T-helper 17 cell (primary cell): Measurements from ENCODE around the gene KRT7. TPM values are rescaled to one million over a fixed set of nuclear protein-coding genes. Genes with fewer than 3 reads are reported as not detected.
"Not testable (repeated sequence)": the region's sequence is repeated elsewhere in the genome, so short reads cannot be mapped to it uniquely, and the experiment has no call there.

Experiments used
- ATAC-seq: fragments of 150-1000 bp; cut with Tn5 transposase; 2 replicates; pipeline ENCODE4 v1.10.0; 2021; ENCODE audit warnings: mild to moderate bottlenecking, moderate library complexity
- DNase-seq, 3 donors: peaks; one replicate each; pipeline versions ENCODE4 v3.0.0 to v3.0.0-alpha.2; 2020 to 2021
- H3K9me3 ChIP-seq: one replicate; pipeline ENCODE4 v1.7.0; 2013; ENCODE audit warnings: low read length, mild to moderate bottlenecking; ENCODE audit not compliant: control insufficient read depth, poor library complexity, severe bottlenecking
- H3K27ac Mint-ChIP-seq: one replicate; pipeline ENCODE4 v1.8.0; 2022; ENCODE audit warnings: mild to moderate bottlenecking, moderate library complexity, mixed read lengths
- H3K27me3 Mint-ChIP-seq: one replicate; pipeline ENCODE4 v1.8.0; 2022; ENCODE audit warnings: mixed read lengths
- H3K36me3 Mint-ChIP-seq: one replicate; pipeline ENCODE4 v1.8.0; 2022; ENCODE audit warnings: low read depth, mixed read lengths
- H3K4me1 Mint-ChIP-seq: one replicate; pipeline ENCODE4 v1.8.0; 2022; ENCODE audit warnings: mild to moderate bottlenecking, mixed read lengths
- H3K4me3 Mint-ChIP-seq: one replicate; pipeline ENCODE4 v1.8.0; 2022; ENCODE audit warnings: mild to moderate bottlenecking, moderate library complexity, mixed read lengths
- total RNA-seq, 4 donors: library from RNA in 2 of 4; stranded (reverse) in 2 of 4; gene quantifications; one replicate each; pipeline ENCODE4 v1.2.3 and lab custom pipeline; 2022 to 2026

Gene KRT7
- total RNA-seq, 2 donors from 2014 or later = 0.70 TPM; not detected in 1

- peak overlapping the region; percentile 7 for H3K4me3 Mint-ChIP-seq
- peak overlapping the region; percentile 49 for H3K27ac Mint-ChIP-seq
- peaks cover 41% of the 10 kb centered on the region for H3K27me3 Mint-ChIP-seq
- ATAC-seq (no peak), DNase-seq (no peak)
- peaks cover 29% of the 10 kb centered on the region for H3K4me1 Mint-ChIP-seq
- H3K36me3 Mint-ChIP-seq = peaks cover 3% of the 10 kb centered on the region
- H3K9me3 ChIP-seq = no peaks in the 10 kb centered on the region
These were observed 18.5 kb downstream of the KRT7 start for GRCh38 chr12:52251367-52252051.

GRCh38 chr12:52252175-52252615 is 19.2 kb downstream of the KRT7 start:
- H3K9me3 ChIP-seq, ATAC-seq, H3K36me3 Mint-ChIP-seq, H3K4me3 Mint-ChIP-seq, DNase-seq: not testable (repeated sequence)
- peaks cover 26% of the 10 kb centered on the region for H3K4me1 Mint-ChIP-seq
- H3K27ac Mint-ChIP-seq = peak overlapping the region; percentile 49
- H3K27me3 Mint-ChIP-seq = peaks cover 46% of the 10 kb centered on the region

GRCh38 chr12:52252728-52253343 is 19.8 kb downstream of the KRT7 start:
- peaks cover 22% of the 10 kb centered on the region for H3K4me1 Mint-ChIP-seq
- DNase-seq (no peak), ATAC-seq (no peak)
- no peak overlapping the region for H3K27ac Mint-ChIP-seq
- H3K36me3 Mint-ChIP-seq = peaks cover 4% of the 10 kb centered on the region
- no peaks in the 10 kb centered on the region for H3K9me3 ChIP-seq
- H3K4me3 Mint-ChIP-seq = no peak overlapping the region
- peaks cover 46% of the 10 kb centered on the region for H3K27me3 Mint-ChIP-seq

GRCh38 chr12:52253391-52254179 is 20.5 kb downstream of the KRT7 start:
- peaks cover 22% of the 10 kb centered on the region for H3K4me1 Mint-ChIP-seq
- H3K9me3 ChIP-seq = no peaks in the 10 kb centered on the region
- H3K27ac Mint-ChIP-seq = no peak overlapping the region
- ATAC-seq (no peak), DNase-seq (no peak)
- no peak overlapping the region for H3K4me3 Mint-ChIP-seq
- peaks cover 4% of the 10 kb centered on the region for H3K36me3 Mint-ChIP-seq
- H3K27me3 Mint-ChIP-seq = peaks cover 46% of the 10 kb centered on the region

GRCh38 chr12:52254180-52254964 is 21.3 kb downstream of the KRT7 start:
- Mint-ChIP-seq H3K4me3 (no peak overlapping the region), H3K27ac (no peak overlapping the region), H3K27me3 (peaks cover 52% of the 10 kb centered on the region), H3K36me3 (peaks cover 4% of the 10 kb centered on the region), H3K4me1 (peaks cover 23% of the 10 kb centered on the region)
- H3K9me3 ChIP-seq = no peaks in the 10 kb centered on the region
- ATAC-seq = no peak
- DNase-seq = no peak

DNA sequence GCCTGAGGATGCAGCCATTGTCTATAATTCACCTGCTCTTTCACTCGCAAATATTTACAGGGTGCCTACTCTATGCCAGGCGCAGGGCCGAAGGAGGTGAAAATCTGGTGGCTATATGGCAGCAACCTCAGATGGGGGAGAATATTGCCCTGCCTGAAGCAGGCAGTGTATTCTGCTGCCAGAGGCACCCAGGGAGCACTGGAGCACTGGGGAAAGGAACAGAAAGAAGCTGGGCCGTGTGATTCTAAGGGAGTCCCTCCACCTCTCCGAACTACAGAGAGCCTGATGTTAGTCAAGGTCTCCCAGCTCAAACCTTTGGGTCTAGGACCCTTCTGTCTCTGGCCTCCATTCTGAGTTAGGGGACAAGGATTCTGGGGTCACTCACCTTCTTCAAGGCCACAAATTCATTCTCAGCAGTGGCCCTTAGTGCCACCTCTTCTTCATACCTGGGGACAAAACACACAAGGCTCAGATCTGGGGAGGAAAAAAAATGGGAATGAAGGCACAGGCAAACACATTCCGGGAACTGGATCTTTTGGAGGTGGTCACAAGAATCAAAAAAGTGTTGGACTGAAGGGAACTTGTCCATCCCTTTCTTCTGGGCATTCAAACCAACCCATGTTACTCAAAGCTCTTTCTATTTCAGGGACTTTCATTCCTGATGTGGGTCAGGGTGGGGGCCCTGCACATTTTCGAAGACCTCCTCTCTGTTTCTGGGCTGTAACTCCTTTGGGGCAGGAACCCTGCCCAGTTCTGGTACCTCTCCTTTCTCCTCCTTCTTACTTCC is 22.1 kb downstream of the KRT7 start:
- DNase-seq (no peak), ATAC-seq (no peak)
- Mint-ChIP-seq H3K27me3 (peaks cover 52% of the 10 kb centered on the region), H3K4me1 (peaks cover 18% of the 10 kb centered on the region), H3K27ac (peak overlapping the region; percentile 10), H3K4me3 (no peak overlapping the region), H3K36me3 (peaks cover 4% of the 10 kb centered on the region)
- H3K9me3 ChIP-seq = no peaks in the 10 kb centered on the region

GRCh38 chr12:52255926-52256583 is 23.0 kb downstream of the KRT7 start:
- Mint-ChIP-seq H3K27me3 (peaks cover 60% of the 10 kb centered on the region), H3K4me1 (peaks cover 21% of the 10 kb centered on the region), H3K36me3 (peaks cover 4% of the 10 kb centered on the region), H3K4me3 (no peak overlapping the region), H3K27ac (no peak overlapping the region)
- DNase-seq (no peak), ATAC-seq (no peak)
- H3K9me3 ChIP-seq = no peaks in the 10 kb centered on the region

DNA sequence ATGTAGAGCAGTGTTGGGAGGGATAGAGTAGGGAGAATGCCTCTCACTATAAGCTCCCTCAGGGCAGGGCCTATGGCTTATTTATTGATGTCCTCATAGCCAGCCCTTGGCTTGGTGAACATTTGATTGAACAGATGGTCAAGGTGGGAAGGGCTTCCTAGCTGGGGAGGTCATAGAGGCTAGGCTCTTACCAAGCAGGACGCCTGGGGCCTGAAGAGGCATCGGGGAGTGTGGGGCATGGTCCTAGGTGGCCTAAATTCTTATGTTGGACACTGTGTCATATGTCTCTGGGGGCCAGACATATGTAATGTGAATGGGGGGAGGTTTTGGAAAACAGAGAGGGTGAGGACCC is 23.5 kb downstream of the KRT7 start:
- DNase-seq (no peak), ATAC-seq (no peak)
- peaks cover 65% of the 10 kb centered on the region for H3K27me3 Mint-ChIP-seq
- H3K36me3 Mint-ChIP-seq = peaks cover 4% of the 10 kb centered on the region
- peaks cover 16% of the 10 kb centered on the region for H3K4me1 Mint-ChIP-seq
- H3K27ac Mint-ChIP-seq = no peak overlapping the region
- H3K4me3 Mint-ChIP-seq = no peak overlapping the region
- no peaks in the 10 kb centered on the region for H3K9me3 ChIP-seq

DNA sequence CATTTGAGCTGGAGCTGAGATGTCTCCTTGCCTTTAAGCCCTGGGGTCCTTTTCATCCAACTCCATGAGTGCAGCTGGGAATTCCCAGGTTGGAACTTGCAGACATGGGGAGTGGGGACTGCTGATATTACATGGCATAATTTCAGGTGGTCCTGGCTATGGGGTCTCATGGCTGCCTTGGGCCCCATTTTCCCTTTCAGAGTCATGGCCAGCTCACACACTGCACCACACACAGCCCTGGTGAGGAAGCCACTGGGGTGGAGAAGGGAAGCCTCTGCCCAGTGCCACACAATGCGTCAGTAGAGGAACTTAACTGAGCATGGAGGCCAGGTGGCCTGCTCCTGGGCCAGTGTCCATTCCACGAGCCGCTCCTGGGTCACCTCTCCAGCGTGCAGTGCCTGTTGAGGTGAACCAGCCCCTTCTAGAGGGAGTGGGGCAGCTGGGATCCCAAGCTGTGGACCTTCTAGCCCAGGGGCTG is 24.1 kb downstream of the KRT7 start:
- Mint-ChIP-seq H3K27ac (no peak overlapping the region), H3K36me3 (peaks cover 4% of the 10 kb centered on the region), H3K4me3 (no peak overlapping the region), H3K27me3 (peaks cover 70% of the 10 kb centered on the region), H3K4me1 (peaks cover 13% of the 10 kb centered on the region)
- DNase-seq (no peak), ATAC-seq (no peak)
- no peaks in the 10 kb centered on the region for H3K9me3 ChIP-seq

DNA sequence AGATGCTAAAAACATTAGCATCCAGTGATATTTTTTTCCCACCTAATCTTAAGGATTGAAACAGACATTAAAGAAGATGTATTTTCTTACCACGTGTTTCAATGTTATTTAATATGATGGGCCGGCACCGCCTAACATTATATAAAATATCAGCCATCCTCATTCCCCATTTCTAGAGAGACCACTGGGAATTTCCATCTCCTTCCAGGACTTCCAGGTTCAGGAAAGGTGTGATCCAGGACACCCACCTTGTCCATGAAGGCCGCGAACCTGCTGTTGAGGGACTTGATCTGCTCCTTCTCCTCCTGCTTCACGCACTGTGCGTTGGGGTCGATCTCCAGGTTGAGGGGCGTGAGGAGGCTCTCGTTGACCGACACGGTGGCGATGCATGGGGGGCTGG is 24.9 kb downstream of the KRT7 start:
- not testable (repeated sequence) for H3K27ac Mint-ChIP-seq, DNase-seq, H3K9me3 ChIP-seq, H3K36me3 Mint-ChIP-seq, ATAC-seq, H3K4me3 Mint-ChIP-seq
- peaks cover 78% of the 10 kb centered on the region for H3K27me3 Mint-ChIP-seq
- peaks cover 10% of the 10 kb centered on the region for H3K4me1 Mint-ChIP-seq

DNA sequence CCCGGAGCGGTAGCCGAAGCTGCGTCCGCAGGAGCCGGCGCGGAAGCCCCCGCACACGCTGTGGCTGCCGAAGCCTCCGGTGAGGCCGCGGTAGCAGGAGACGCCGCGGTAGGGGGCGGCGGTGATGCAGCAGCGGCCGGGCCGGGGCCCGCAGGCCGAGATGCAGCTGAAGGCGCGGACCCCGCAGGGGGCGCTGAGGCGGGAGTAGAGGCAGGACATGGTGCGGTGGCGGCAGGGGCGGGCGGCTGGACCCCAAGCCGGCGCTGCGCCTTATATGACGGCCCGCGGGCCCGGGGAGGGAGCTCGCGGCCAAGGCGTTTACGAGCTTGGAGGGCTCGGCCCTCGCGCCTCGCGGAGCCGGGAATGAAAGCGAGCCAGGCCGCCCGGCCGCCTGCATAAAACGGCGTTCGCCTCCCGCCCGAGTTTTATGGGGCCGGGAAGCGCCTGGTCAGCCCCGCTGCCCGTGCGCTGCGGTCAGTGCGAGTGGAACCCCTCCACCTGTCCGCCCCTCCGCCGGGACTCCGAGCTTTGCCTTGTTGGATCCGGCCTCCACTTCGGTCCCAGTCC is 25.4 kb downstream of the KRT7 start:
- peaks cover 10% of the 10 kb centered on the region for H3K4me1 Mint-ChIP-seq
- no peak for DNase-seq
- H3K9me3 ChIP-seq = no peaks in the 10 kb centered on the region
- H3K4me3 Mint-ChIP-seq = peak overlapping the region; percentile 61
- H3K27me3 Mint-ChIP-seq = peaks cover 82% of the 10 kb centered on the region
- no peak for ATAC-seq
- H3K27ac Mint-ChIP-seq = no peak overlapping the region
- peaks cover 4% of the 10 kb centered on the region for H3K36me3 Mint-ChIP-seq
